H9 (cell line): ENCODE data around the gene RABIF. TPM values are rescaled to one million over a fixed set of nuclear protein-coding genes. Genes with fewer than 3 reads are reported as not detected.

Experiments used
- DNase-seq: peaks from one replicate; pipeline ENCODE4 v3.0.0-alpha.2; 2017
- H2AFZ ChIP-seq: one replicate; pipeline ENCODE4 v1.6.1; 2013; ENCODE audit warnings: mild to moderate bottlenecking, low read length, control low read depth, moderate library complexity
- H2AK5ac ChIP-seq: 2 replicates; pipeline ENCODE4 v1.6.1; 2013; ENCODE audit warnings: low read length, control low read depth, mixed read lengths; ENCODE audit not compliant: insufficient read length
- H2BK120ac ChIP-seq: one replicate; pipeline ENCODE4 v1.6.1; 2013; ENCODE audit warnings: low read depth, mild to moderate bottlenecking, low read length, control low read depth, inconsistent platforms; ENCODE audit not compliant: poor library complexity, severe bottlenecking
- H2BK12ac ChIP-seq: 2 replicates; pipeline ENCODE4 v1.6.1; 2013; ENCODE audit warnings: low read length, control low read depth, mixed read lengths, low read depth; ENCODE audit not compliant: insufficient read length
- H2BK15ac ChIP-seq: 2 replicates; pipeline ENCODE4 v1.6.1; 2013; ENCODE audit warnings: low read depth, low read length, control low read depth
- H2BK20ac ChIP-seq: one replicate; pipeline ENCODE4 v1.6.1; 2013; ENCODE audit warnings: low read depth, mild to moderate bottlenecking, low read length, control low read depth, inconsistent platforms; ENCODE audit not compliant: poor library complexity, severe bottlenecking
- H2BK5ac ChIP-seq: 2 replicates; pipeline ENCODE4 v1.6.1; 2013; ENCODE audit warnings: low read length, control low read depth, mixed read lengths; ENCODE audit not compliant: insufficient read length
- H3K14ac ChIP-seq: 2 replicates; pipeline ENCODE4 v1.6.1; 2013; ENCODE audit warnings: low read length, control low read depth; ENCODE audit not compliant: insufficient read depth
- H3K18ac ChIP-seq: 2 replicates; pipeline ENCODE4 v1.6.1; 2013; ENCODE audit warnings: low read depth, mild to moderate bottlenecking, mixed read lengths, low read length, control low read depth; ENCODE audit not compliant: insufficient read length
- H3K23ac ChIP-seq: 2 replicates; pipeline ENCODE4 v1.6.1; 2013; ENCODE audit warnings: low read length, control low read depth, mixed read lengths, low read depth; ENCODE audit not compliant: insufficient read length
- H3K23me2 ChIP-seq: 2 replicates; pipeline ENCODE4 v1.6.1; 2013; ENCODE audit warnings: low read depth, mild to moderate bottlenecking, mixed read lengths, low read length, control low read depth; ENCODE audit not compliant: insufficient read length, poor library complexity, severe bottlenecking
- H3K27ac ChIP-seq: 2 replicates; pipeline ENCODE4 v1.5.1; 2013; ENCODE audit warnings: low read length, control low read depth, mixed read lengths, low read depth; ENCODE audit not compliant: insufficient read length
- H3K27me3 ChIP-seq: 2 replicates; pipeline ENCODE4 v1.6.1; 2013; ENCODE audit warnings: low read length, control low read depth, inconsistent platforms; ENCODE audit not compliant: insufficient read depth
- H3K4ac ChIP-seq: 2 replicates; pipeline ENCODE4 v1.6.1; 2013; ENCODE audit warnings: low read depth, mild to moderate bottlenecking, control low read depth, inconsistent platforms, low read length, moderate library complexity
- H3K4me1 ChIP-seq: 2 replicates; pipeline ENCODE4 v1.6.1; 2013; ENCODE audit warnings: low read length, control low read depth, inconsistent platforms; ENCODE audit not compliant: insufficient read depth
- H3K4me2 ChIP-seq: 2 replicates; pipeline ENCODE4 v1.6.1; 2013; ENCODE audit warnings: low read length, control low read depth, mixed read lengths; ENCODE audit not compliant: insufficient read length, insufficient read depth
- H3K56ac ChIP-seq: 2 replicates; pipeline ENCODE4 v1.6.1; 2013; ENCODE audit warnings: low read depth, mild to moderate bottlenecking, mixed read lengths, low read length, control low read depth; ENCODE audit not compliant: insufficient read length
- H3K79me1 ChIP-seq: 2 replicates; pipeline ENCODE4 v1.6.1; 2013; ENCODE audit warnings: low read depth, mild to moderate bottlenecking, moderate library complexity, low read length, control low read depth, inconsistent platforms; ENCODE audit not compliant: insufficient read depth, poor library complexity, severe bottlenecking
- H3K79me2 ChIP-seq: 2 replicates; pipeline ENCODE4 v1.6.1; 2013; ENCODE audit warnings: low read length, control low read depth, inconsistent platforms; ENCODE audit not compliant: insufficient read depth
- H3K9ac ChIP-seq: 2 replicates; pipeline ENCODE4 v1.6.1; 2013; ENCODE audit warnings: low read length, control low read depth, mixed read lengths; ENCODE audit not compliant: insufficient read length; ENCODE audit errors: extremely low read depth
- H3K9me3 ChIP-seq: one replicate; pipeline ENCODE4 v1.6.1; 2013; ENCODE audit warnings: low read depth, low read length, inconsistent platforms; ENCODE audit not compliant: control insufficient read depth
- H3T11ph ChIP-seq: one replicate; pipeline ENCODE4 v1.6.1; 2013; ENCODE audit warnings: mild to moderate bottlenecking, low read length, control low read depth, inconsistent platforms
- H4K20me1 ChIP-seq: one replicate; pipeline ENCODE4 v1.6.1; 2013; ENCODE audit not compliant: control insufficient read depth, insufficient read length, insufficient read depth
- H4K5ac ChIP-seq: 2 replicates; pipeline ENCODE4 v1.6.1; 2013; ENCODE audit warnings: low read depth, mild to moderate bottlenecking, mixed read lengths, low read length, control low read depth; ENCODE audit not compliant: insufficient read length
- H4K8ac ChIP-seq: replicated peaks from 2 replicates; pipeline ENCODE4 v1.6.1; 2013; ENCODE audit warnings: low read length, control low read depth, mixed read lengths, low read depth; ENCODE audit not compliant: insufficient read length
- H4K91ac ChIP-seq: 2 replicates; pipeline ENCODE4 v1.6.1; 2013; ENCODE audit warnings: low read depth, mild to moderate bottlenecking, moderate library complexity, mixed read lengths, low read length, control low read depth; ENCODE audit not compliant: insufficient read length
- H3K27ac Mint-ChIP-seq, 3 experiments: 2 replicates in 2 of 3; 3 replicates in 1 of 3; pipeline ENCODE4 v1.8.0; 2020 to 2021; ENCODE audit warnings: mixed read lengths in 3 of 3, mild to moderate bottlenecking in 1 of 3, moderate library complexity in 1 of 3
- H3K27me3 Mint-ChIP-seq: 2 replicates; pipeline ENCODE4 v1.8.0; 2021; ENCODE audit warnings: low read depth, mild to moderate bottlenecking, moderate library complexity, mixed read lengths
- H3K36me3 Mint-ChIP-seq, 3 experiments: 2 replicates in 2 of 3; 3 replicates in 1 of 3; pipeline ENCODE4 v1.8.0; 2020 to 2021; ENCODE audit warnings: low read depth in 3 of 3, mixed read lengths in 3 of 3; ENCODE audit not compliant: insufficient read depth in 1 of 3
- H3K4me1 Mint-ChIP-seq, 2 experiments: 2 replicates each; pipeline ENCODE4 v1.8.0; 2020; ENCODE audit warnings: mixed read lengths in 2 of 2
- H3K4me3 Mint-ChIP-seq, 2 experiments: 2 replicates in 1 of 2; 3 replicates in 1 of 2; pipeline ENCODE4 v1.8.0; 2020 to 2021; ENCODE audit warnings: mild to moderate bottlenecking in 2 of 2, mixed read lengths in 2 of 2, moderate library complexity in 1 of 2
- H3K9me3 Mint-ChIP-seq, 2 experiments: 2 replicates in 1 of 2; 3 replicates in 1 of 2; pipeline ENCODE4 v1.8.0; 2020; ENCODE audit warnings: mild to moderate bottlenecking in 2 of 2, mixed read lengths in 2 of 2, moderate library complexity in 1 of 2
- WGBS: extraction: QIAGEN DNeasy Blood & Tissue Kit; methylation state at CpG from one replicate; pipeline ENCODE4 v1.1.7; 2013; ENCODE audit warnings: missing lambda C conversion rate, low lambda C conversion rate, mixed read lengths; ENCODE audit not compliant: insufficient read length; ENCODE audit errors: extremely low coverage; 5-methylcytosine and 5-hydroxymethylcytosine counted together
- total RNA-seq: library from RNA; stranded (reverse); gene quantifications from 2 replicates; pipeline ENCODE4 v1.2.1, GENCODE V29; 2021
- TF ChIP-seq, protein P1 (sequence below): fragments of 200-600 bp; sonication (generic); conservative IDR thresholded peaks from 3 replicates; pipeline ENCODE4 v1.8.0; 2021; ENCODE audit warnings: antibody characterized with exemption, mild to moderate bottlenecking

Gene RABIF
- total RNA-seq, 1 experiment from 2014 or later: 8.3 TPM

GRCh38 chr1:202892501-202892900, 3.6 kb upstream of the RABIF start:
- Histone ChIP-seq H3K23ac (no peak overlapping the region), H3K4me2 (no peak overlapping the region), H3K79me2 (no peaks in the 10 kb centered on the region), H2AK5ac (no peak overlapping the region), H3K23me2 (no peaks in the 10 kb centered on the region), H3T11ph (no peak overlapping the region), H4K5ac (no peak overlapping the region), H2BK12ac (no peak overlapping the region), H4K8ac (no peak overlapping the region), H3K27ac (no peak overlapping the region), H3K79me1 (no peaks in the 10 kb centered on the region), H2BK120ac (no peak overlapping the region), H3K4me1 (no peaks in the 10 kb centered on the region; the same call in 1 of the 2 replicates), H3K27me3 (no peaks in the 10 kb centered on the region), H3K56ac (no peak overlapping the region), H4K91ac (no peak overlapping the region), H2BK20ac (no peak overlapping the region), H2AFZ (no peak overlapping the region), H3K4ac (no peak overlapping the region), H3K9me3 (no peaks in the 10 kb centered on the region), H2BK5ac (no peak overlapping the region), H3K18ac (no peak overlapping the region), H2BK15ac (no peak overlapping the region), H3K9ac (no peak overlapping the region), H4K20me1 (no peaks in the 10 kb centered on the region), H3K14ac (no peak overlapping the region)
- Mint-ChIP-seq H3K36me3 (peaks cover 9 to 54% (median 45%) of the 10 kb centered on the region in 3 experiments; a peak in 5 of 7 replicates), H3K9me3 (no peaks in the 10 kb centered on the region), H3K27ac (no peak overlapping the region), H3K4me1 (peaks cover 13% of the 10 kb centered on the region in 2 experiments), H3K4me3 (no peak overlapping the region), H3K27me3 (no peaks in the 10 kb centered on the region)
- WGBS: no CpG with 5 or more reads among the region's 7 CpGs
- TF ChIP-seq, protein P1, sequence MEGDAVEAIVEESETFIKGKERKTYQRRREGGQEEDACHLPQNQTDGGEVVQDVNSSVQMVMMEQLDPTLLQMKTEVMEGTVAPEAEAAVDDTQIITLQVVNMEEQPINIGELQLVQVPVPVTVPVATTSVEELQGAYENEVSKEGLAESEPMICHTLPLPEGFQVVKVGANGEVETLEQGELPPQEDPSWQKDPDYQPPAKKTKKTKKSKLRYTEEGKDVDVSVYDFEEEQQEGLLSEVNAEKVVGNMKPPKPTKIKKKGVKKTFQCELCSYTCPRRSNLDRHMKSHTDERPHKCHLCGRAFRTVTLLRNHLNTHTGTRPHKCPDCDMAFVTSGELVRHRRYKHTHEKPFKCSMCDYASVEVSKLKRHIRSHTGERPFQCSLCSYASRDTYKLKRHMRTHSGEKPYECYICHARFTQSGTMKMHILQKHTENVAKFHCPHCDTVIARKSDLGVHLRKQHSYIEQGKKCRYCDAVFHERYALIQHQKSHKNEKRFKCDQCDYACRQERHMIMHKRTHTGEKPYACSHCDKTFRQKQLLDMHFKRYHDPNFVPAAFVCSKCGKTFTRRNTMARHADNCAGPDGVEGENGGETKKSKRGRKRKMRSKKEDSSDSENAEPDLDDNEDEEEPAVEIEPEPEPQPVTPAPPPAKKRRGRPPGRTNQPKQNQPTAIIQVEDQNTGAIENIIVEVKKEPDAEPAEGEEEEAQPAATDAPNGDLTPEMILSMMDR: no peak
- no peak for DNase-seq
